ENCODE data around the gene GON4L.

GRCh38 chr1:155859881-155860871, 3.2 kb upstream of the GON4L start:
- TF ChIP-seq CTCF (IDR thresholded peaks at IDR 0.05): no peak
- TF ChIP-seq POLR2A (IDR thresholded peaks at IDR 0.05): no peak
